Measurements from ENCODE around the gene AMZ1.

DNA sequence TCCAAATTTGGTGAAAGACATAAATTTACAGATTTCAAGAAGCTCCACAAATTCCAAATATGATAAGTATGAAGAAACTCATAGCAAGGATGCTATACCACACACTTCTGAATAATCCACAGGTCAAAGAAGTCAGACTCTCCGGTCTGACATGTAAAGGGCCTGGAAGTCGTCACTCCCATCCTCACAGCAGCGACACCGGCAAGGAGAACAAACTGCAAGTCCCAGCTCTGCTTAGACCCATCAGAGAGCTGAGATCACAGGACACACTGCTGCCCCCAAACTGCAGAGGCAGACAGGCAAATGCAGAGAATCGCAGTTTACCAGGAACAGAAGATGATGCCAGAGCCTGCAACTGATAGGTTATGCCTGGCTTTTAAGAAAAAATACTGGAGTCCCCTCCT, 62.0 kb downstream of the AMZ1 start:
- TF ChIP-seq POLR2A (IDR thresholded peaks at IDR 0.05) (no peak), EP300 (IDR thresholded peaks at IDR 0.05; ENCODE audit: low read depth) (no peak)
- TF ChIP-seq, protein P1, sequence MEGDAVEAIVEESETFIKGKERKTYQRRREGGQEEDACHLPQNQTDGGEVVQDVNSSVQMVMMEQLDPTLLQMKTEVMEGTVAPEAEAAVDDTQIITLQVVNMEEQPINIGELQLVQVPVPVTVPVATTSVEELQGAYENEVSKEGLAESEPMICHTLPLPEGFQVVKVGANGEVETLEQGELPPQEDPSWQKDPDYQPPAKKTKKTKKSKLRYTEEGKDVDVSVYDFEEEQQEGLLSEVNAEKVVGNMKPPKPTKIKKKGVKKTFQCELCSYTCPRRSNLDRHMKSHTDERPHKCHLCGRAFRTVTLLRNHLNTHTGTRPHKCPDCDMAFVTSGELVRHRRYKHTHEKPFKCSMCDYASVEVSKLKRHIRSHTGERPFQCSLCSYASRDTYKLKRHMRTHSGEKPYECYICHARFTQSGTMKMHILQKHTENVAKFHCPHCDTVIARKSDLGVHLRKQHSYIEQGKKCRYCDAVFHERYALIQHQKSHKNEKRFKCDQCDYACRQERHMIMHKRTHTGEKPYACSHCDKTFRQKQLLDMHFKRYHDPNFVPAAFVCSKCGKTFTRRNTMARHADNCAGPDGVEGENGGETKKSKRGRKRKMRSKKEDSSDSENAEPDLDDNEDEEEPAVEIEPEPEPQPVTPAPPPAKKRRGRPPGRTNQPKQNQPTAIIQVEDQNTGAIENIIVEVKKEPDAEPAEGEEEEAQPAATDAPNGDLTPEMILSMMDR (IDR thresholded peaks at IDR 0.05): no peak
